GM23248 (cell line): Measurements from ENCODE around the gene MCEMP1.

Experiments
- EZH2 ChIP-seq: fragments of 200-600 bp; sonication (generic); IDR thresholded peaks from 2 replicates; pipeline ENCODE4 v1.6.1; 2018; ENCODE audit warnings: antibody characterized with exemption, mild to moderate bottlenecking; ENCODE audit not compliant: insufficient read depth, poor library complexity, severe bottlenecking
- EZH2phosphoT487 ChIP-seq: fragments of 200-600 bp; sonication (generic); IDR thresholded peaks from 2 replicates; pipeline ENCODE4 v1.6.1; 2018; ENCODE audit warnings: antibody characterized with exemption, moderate library complexity, mild to moderate bottlenecking, low read depth; ENCODE audit not compliant: insufficient read depth

DNA sequence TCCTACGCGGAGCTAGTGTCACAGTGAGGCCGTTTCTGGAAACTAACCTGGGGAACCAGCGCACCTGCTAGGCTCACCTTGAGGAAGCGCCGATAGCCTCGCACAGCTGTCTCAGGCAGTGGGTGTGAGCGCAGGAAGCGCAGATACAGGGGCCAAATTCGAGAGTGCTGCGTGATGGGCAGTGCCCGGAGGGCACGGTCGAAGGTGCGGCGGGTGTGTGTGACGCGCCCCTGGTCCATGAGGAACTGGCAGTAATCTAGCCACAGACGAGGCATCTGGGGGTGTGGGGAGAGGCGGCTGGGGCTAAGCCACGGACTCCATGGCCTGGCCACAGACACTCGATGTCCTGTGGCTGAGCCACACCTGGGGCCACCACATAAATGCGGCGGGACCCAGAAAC, 49.7 kb upstream of the MCEMP1 start:
- TF ChIP-seq EZH2phosphoT487 (no peak), EZH2 (no peak)
